GM12801 (cell line): ENCODE measurements around the gene LRRC19.

Experiments
- TF ChIP-seq, protein P1 (sequence below): IDR thresholded peaks from one replicate; pipeline ENCODE4 v1.5.1; 2011; ENCODE audit warnings: control low read depth; ENCODE audit not compliant: insufficient read length; ENCODE audit errors: extremely low read depth

LRRC19 gene

DNA sequence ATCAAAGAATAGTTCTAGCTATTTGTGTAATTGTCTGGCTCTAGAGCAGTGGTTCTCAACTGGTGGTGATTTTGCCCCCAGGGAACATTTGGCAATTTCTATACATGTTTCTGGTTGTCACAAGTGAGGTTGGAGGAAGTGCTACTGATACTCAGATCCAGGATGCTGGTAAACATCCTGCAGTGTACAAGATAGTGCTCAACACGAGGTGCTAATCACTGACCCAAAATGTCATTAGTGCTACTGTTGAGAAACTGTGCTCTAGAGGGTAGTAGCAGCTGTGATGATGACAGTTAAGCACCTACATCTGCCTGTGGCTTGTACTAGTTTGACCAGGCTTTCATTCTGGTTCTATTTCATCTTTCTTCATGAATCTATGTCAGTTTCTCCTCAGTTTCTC lies 22.1 kb downstream of the LRRC19 start:
- TF ChIP-seq, protein P1, sequence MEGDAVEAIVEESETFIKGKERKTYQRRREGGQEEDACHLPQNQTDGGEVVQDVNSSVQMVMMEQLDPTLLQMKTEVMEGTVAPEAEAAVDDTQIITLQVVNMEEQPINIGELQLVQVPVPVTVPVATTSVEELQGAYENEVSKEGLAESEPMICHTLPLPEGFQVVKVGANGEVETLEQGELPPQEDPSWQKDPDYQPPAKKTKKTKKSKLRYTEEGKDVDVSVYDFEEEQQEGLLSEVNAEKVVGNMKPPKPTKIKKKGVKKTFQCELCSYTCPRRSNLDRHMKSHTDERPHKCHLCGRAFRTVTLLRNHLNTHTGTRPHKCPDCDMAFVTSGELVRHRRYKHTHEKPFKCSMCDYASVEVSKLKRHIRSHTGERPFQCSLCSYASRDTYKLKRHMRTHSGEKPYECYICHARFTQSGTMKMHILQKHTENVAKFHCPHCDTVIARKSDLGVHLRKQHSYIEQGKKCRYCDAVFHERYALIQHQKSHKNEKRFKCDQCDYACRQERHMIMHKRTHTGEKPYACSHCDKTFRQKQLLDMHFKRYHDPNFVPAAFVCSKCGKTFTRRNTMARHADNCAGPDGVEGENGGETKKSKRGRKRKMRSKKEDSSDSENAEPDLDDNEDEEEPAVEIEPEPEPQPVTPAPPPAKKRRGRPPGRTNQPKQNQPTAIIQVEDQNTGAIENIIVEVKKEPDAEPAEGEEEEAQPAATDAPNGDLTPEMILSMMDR, result no peak

DNA sequence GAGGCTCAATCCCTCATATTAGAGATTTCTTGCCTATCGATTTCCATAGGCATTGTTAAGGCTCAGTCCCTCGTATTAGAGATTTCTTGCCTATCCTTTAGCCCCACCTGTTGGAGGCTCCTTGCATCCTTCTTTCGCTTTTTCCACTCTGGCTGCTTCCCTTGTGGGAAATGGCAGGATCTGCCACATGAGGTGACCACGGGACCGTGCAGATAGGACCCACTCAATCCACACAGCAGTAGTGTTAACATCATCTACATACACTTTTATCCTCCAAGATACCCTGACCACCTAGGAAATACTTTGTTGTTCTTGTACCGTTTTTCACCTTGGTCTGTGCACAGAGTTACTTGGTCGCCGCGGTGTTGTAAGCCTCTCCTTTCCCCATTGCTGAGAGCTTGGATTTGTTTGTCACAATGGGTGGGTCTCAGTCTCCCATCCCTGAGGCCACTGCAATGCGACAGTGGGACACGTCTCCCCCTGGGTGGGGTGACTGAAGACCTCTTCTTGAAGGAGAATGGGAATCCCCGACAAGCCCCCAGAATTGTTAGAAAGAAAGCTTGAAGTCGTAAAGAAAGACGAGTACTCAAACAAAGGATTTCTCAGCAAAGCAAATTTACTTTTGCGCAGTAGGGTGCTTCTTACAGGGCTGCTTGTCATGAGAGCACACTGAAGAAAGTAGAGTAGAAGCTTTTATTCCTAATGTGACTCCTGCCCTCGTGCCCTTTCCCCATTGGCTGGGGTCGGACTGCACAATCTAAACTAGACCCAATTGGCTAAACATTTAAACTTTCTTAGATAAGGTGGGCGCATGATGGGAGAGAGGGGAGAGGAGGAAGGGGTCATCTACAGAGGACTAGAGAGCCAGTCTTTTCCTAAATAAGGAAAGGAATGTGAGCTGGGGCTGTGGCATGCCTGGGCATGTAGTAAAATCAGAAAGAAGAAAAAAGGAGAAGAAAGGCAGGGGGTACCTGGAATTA lies 29.5 kb downstream of the LRRC19 start:
- TF ChIP-seq, protein P1, result no peak

DNA sequence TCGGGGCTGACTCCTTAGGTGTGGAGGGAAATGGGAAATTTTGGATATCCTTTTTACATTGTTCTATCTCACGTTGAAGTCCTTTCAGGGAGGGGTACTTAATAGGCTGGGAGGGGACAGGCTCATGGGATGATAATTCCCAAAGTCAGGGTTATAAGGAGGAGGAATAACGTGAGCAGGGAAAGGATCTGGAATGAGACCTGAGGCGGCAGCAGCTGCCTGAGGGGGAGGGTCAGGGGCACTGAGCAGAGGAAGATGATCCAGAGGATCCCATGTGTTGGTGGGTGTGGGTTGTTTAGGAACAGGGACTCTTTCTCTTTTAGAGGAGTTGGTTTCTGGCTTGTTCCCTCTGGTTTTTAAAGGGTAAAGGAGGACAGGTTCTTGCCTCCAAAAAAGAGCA lies 30.5 kb downstream of the LRRC19 start:
- TF ChIP-seq, protein P1, result no peak

DNA sequence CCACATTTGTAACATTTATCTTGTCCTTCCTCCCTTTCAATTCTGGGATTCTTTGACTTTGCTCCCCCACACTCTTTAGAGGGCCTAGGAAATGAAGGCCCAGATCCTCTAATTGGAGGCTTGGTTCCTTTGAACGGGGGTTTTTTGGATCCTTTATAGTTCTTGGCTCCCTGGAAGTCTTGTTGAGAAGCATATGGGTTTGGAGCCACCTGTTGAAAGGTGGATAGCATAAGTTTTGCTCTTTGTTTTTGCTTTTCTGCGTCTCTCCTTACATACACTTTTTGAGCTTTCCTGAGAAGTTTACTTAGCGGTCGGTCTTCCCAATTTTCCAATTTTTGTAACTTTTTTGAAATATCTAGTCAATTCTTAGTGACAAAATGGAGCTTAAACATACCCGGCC lies 31.5 kb downstream of the LRRC19 start:
- TF ChIP-seq, protein P1, result no peak

DNA sequence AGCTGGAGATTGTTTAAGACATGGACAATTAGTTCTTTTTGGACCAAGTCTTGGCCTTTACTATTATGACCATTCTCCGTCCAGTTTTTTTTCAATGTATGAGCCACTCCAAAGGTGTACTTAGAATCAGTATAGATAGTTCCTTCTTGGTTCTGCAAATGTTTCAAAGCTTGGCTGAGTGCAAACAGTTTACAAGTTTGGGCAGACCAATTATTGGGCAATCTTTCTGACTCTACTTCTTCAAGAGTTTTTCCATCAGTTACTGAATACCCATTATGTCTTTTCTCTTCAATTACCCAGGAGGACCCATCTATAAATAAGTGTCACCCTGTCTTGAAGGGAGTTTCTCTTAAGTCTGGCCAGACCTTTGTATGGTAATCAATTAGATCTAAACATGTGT lies 33.8 kb downstream of the LRRC19 start:
- TF ChIP-seq, protein P1, result no peak

DNA sequence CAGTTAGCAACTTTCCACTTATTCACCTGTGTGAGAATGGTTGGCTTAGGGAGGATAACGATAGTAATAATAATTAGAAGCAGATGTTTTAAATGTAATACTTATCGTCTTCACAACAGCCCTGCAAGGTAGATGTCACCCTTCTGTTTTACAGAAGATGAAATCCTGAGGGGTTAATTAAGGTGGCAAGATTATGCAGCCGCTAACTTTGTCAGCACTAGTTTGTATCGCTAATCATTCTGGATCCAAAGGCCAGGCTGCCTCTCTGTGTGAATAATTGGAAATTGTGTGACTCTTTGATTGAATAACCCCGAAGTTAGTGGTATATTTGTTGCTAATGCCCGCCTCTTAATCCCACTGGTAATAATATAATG lies 48.6 kb downstream of the LRRC19 start:
- TF ChIP-seq, protein P1, result no peak

DNA sequence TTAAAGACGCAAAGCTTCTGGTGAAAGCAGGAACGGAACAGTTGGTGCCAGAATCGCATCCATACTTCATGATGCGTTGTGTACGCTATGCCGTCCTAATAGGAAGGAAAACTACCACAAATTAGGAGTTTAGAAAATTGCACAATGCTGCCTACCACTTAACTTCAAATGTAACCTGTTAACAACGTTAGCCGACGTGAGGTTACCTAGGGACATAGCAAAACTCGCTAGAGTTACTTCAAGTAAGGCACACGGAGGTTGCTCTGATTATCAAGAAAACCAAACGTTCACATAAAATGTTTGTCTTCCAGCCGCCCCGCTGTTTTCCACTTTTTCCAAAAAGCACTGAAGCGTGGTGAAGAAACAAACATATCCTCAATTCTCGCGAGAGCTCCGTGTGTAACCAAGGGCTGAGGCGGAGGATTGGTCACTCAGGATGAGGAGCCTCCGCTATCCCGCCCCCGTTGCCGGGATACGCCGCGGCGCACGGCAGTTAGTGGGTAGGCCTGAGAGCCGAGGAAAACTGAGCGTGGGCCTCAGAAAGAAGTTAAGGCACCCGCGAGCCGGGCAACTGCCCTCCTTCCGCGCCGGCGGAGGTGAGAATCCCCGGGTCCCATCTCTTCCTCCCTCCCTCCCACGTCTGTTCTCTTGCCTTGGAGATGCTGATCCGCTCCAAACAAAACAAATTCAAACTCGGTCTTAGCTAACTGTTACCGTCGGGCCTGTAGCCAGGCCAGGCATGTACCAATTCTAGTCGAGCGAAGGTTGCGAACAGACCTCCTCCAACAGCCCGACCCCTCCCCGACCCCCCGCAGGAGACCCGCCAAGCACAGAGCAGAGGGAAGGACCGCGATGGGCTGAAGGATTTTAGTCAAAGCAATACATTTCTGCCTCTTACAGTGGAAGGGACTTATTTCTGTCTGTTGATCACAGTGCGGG lies 49.3 kb downstream of the LRRC19 start, which contains the start of gene IFT74:
IFT74 (plus strand) TSS at position 492 of the 939 bp plus-strand sequence. CDS start 5,556 bp downstream, outside the sequence.
- TF ChIP-seq, protein P1, result no peak
